K562 (cell line): ENCODE data around the gene MTMR10. TPM values are rescaled to one million over a fixed set of nuclear protein-coding genes. Genes with fewer than 3 reads are reported as not detected.

ENCODE experiments used
- ATAC-seq: fragments of 200-7000 bp; cut with Tn5 transposase; 3 replicates; pipeline ENCODE4 v1.9.1; 2020; ENCODE audit warnings: moderate library complexity
- BruUV-seq: library from RNA; stranded (reverse); fragments of 400-500 nt; replicated peaks from 2 replicates; lab custom pipeline; 2021; lab: Mats Ljungman, UMichigan
- CTCF ChIA-PET: fragments of 300-600 bp; formaldehyde crosslinking; extraction: SDS; loops from one replicate; lab custom pipeline; 2021; ENCODE audit warnings: low intra/inter-chr PET ratio; lab: Yijun Ruan, JAX
- POLR2A ChIA-PET: fragments of 300-600, 350-650 bp; sonication (Branson Sonifier 250); formaldehyde crosslinking; extraction: SDS; loops from one replicate; lab custom pipeline; 2021; ENCODE audit warnings: antibody characterized with exemption, inconsistent platforms; lab: Yijun Ruan, JAX
- DNase-seq, 4 experiments: peaks; one replicate each; pipeline versions ENCODE4 v3.0.0 to v3.0.0-alpha.2; 2011 to 2018; ENCODE audit warnings: low spot score in 3 of 4, mixed read lengths in 3 of 4; ENCODE audit errors: extremely low read depth in 1 of 4
- FAIRE-seq: peaks from 2 replicates; lab custom pipeline; 2011; peaks lifted over from hg19 to GRCh38; lab: Jason Lieb, UNC
- H2AFZ ChIP-seq: 2 replicates; pipeline ENCODE4 v1.6.0; 2011; ENCODE audit warnings: low read depth, low read length, control low read depth, inconsistent platforms
- H3K27ac ChIP-seq: fragments of 200-600 bp; 3 replicates; pipeline ENCODE4 v1.8.0; 2011; ENCODE audit warnings: low read depth, mild to moderate bottlenecking, control low read depth, inconsistent platforms, low read length, moderate library complexity, mixed read lengths; ENCODE audit errors: extremely low read depth
- H3K27me3 ChIP-seq, 2 experiments: fragments of 300-600 bp in 1 of 2; 2 replicates in 1 of 2; 3 replicates in 1 of 2; pipeline versions ENCODE4 v1.6.0 to v1.8.0; 2011; ENCODE audit warnings: inconsistent platforms in 2 of 2, low read length in 2 of 2, mild to moderate bottlenecking in 1 of 2, mixed read lengths in 1 of 2, moderate library complexity in 1 of 2; ENCODE audit not compliant: control insufficient read depth in 2 of 2, insufficient read depth in 2 of 2
- H3K36me3 ChIP-seq: fragments of 300-600 bp; 3 replicates; pipeline ENCODE4 v1.8.0; 2011; ENCODE audit warnings: mild to moderate bottlenecking, low read length, inconsistent platforms; ENCODE audit not compliant: control insufficient read depth, insufficient read depth
- H3K4me1 ChIP-seq, 2 experiments: fragments of 200-600 bp in 1 of 2; replicated peaks in 1 of 2; 2 replicates in 1 of 2; 3 replicates in 1 of 2; pipeline versions ENCODE4 v1.5.1 to v1.8.0; 2011; ENCODE audit warnings: inconsistent platforms in 2 of 2, low read length in 2 of 2, mild to moderate bottlenecking in 1 of 2, mixed read lengths in 1 of 2, moderate library complexity in 1 of 2; ENCODE audit not compliant: control insufficient read depth in 2 of 2, insufficient read depth in 2 of 2
- H3K4me2 ChIP-seq: 2 replicates; pipeline ENCODE4 v1.6.1; 2011; ENCODE audit warnings: low read length, control low read depth, inconsistent platforms, mixed read lengths; ENCODE audit not compliant: insufficient read depth
- H3K4me3 ChIP-seq: fragments of 200-600 bp; sonication (generic), shearing (Covaris generic); 2 replicates; pipeline ENCODE4 v1.5.1; 2016; ENCODE audit warnings: control low read depth, inconsistent platforms
- H3K79me2 ChIP-seq: fragments of 200-600 bp; 3 replicates; pipeline ENCODE4 v1.8.0; 2011; ENCODE audit warnings: low read length, inconsistent platforms; ENCODE audit not compliant: control insufficient read depth, insufficient read depth
- H3K9ac ChIP-seq, 2 experiments: 2 replicates each; pipeline versions ENCODE4 v1.6.0 to v1.6.1; 2011; ENCODE audit warnings: low read depth in 2 of 2, low read length in 2 of 2, control low read depth in 1 of 2, inconsistent platforms in 1 of 2, mild to moderate bottlenecking in 1 of 2, mixed read lengths in 1 of 2; ENCODE audit not compliant: insufficient read depth in 1 of 2
- H3K9me1 ChIP-seq: one replicate; pipeline ENCODE4 v1.6.0; 2011; ENCODE audit warnings: inconsistent platforms, mild to moderate bottlenecking, low read length, moderate library complexity; ENCODE audit not compliant: control insufficient read depth, insufficient read depth
- H3K9me3 ChIP-seq: replicated peaks from 2 replicates; pipeline ENCODE4 v1.5.1; 2011; ENCODE audit warnings: low read depth, low read length, inconsistent platforms; ENCODE audit not compliant: control insufficient read depth, insufficient read depth
- H4K20me1 ChIP-seq: replicated peaks from 2 replicates; pipeline ENCODE4 v1.6.1; 2011; ENCODE audit warnings: low read length, inconsistent platforms, mixed read lengths; ENCODE audit not compliant: control insufficient read depth, insufficient read depth
- BRCA1 ChIP-seq, 2 experiments: fragments of 450-650 bp in 1 of 2; sonication (generic) in 1 of 2; formaldehyde crosslinking in 1 of 2; IDR thresholded peaks; 2 replicates each; pipeline versions ENCODE4 v1.5.0 to v1.6.1; 2017 to 2020; ENCODE audit warnings: mild to moderate bottlenecking in 1 of 2, missing genetic modification reagents in 1 of 2
- CEBPG ChIP-seq, 3 experiments: fragments of 200-800 bp in 1 of 3; sonication (Bioruptor generic) in 1 of 3; sonication (generic) in 1 of 3; formaldehyde crosslinking in 1 of 3; IDR thresholded peaks in 2 of 3; conservative IDR thresholded peaks in 1 of 3; 2 replicates each; pipeline versions ENCODE4 v1.6.1 to v1.8.0; 2016 to 2022; ENCODE audit warnings: missing compliant biosample characterization in 2 of 3, missing genetic modification characterization in 2 of 3, mild to moderate bottlenecking in 1 of 3, missing genetic modification reagents in 1 of 3
- ERF ChIP-seq: fragments of 450-650 bp; formaldehyde crosslinking; IDR thresholded peaks from 2 replicates; pipeline ENCODE4 v1.4.0; 2020; ENCODE audit warnings: mild to moderate bottlenecking, mixed read lengths
- EZH2 ChIP-seq: IDR thresholded peaks from 2 replicates; pipeline ENCODE4 v1.6.1; 2012; ENCODE audit warnings: low read depth, mild to moderate bottlenecking, inconsistent platforms, low read length, borderline replicate concordance
- HNRNPK ChIP-seq: fragments of 200-400 bp; formaldehyde crosslinking; IDR thresholded peaks from one replicate; pipeline ENCODE4 v1.6.1; 2018; ENCODE audit warnings: mild to moderate bottlenecking, low read depth, low read length; ENCODE audit not compliant: poor library complexity, severe bottlenecking
- KAT8 ChIP-seq: fragments of 450-650 bp; IDR thresholded peaks from 2 replicates; pipeline ENCODE4 v1.6.1; 2016; ENCODE audit warnings: low read depth, mild to moderate bottlenecking
- PHF8 ChIP-seq: fragments of 200-600 bp; sonication (generic); IDR thresholded peaks from 2 replicates; pipeline ENCODE4 v1.6.1; 2012; ENCODE audit warnings: mixed run types, mild to moderate bottlenecking, inconsistent platforms, low read length, moderate library complexity, borderline replicate concordance
- PHTF2 ChIP-seq: fragments of 250-450 bp; sonication (Bioruptor Pico); IDR thresholded peaks from 2 replicates; pipeline ENCODE4 v1.5.0; 2021; ENCODE audit warnings: mild to moderate bottlenecking
- SPI1 ChIP-seq: IDR thresholded peaks from 2 replicates; pipeline ENCODE4 v1.6.1; 2011; ENCODE audit warnings: low read depth, low read length, control low read depth, borderline replicate concordance
- STAT5B ChIP-seq: fragments of 250-450 bp; sonication (Bioruptor Pico); IDR thresholded peaks from 2 replicates; pipeline ENCODE4 v1.8.0; 2021; ENCODE audit warnings: mild to moderate bottlenecking, inconsistent platforms
- ZNF217 ChIP-seq: sonication (generic); formaldehyde crosslinking; IDR thresholded peaks from 2 replicates; pipeline ENCODE4 v1.8.0; 2022; ENCODE audit warnings: mild to moderate bottlenecking, missing genetic modification reagents
- ZNF780A ChIP-seq: fragments of 250-450 bp; sonication (Bioruptor Pico); IDR thresholded peaks from 2 replicates; pipeline ENCODE4 v1.5.0; 2021; ENCODE audit warnings: mild to moderate bottlenecking
- ZNF785 ChIP-seq: fragments of 250-450 bp; sonication (Bioruptor Pico); IDR thresholded peaks from 2 replicates; pipeline ENCODE4 v1.4.0; 2020; ENCODE audit warnings: mild to moderate bottlenecking
- WGBS: fragments of 100-300 bp; shearing (Covaris generic); methylation state at CpG from one replicate; pipeline ENCODE4 v1.1.6; 2016; ENCODE audit warnings: low coverage, mixed read lengths; ENCODE audit not compliant: insufficient coverage; ENCODE audit errors: missing lambda C conversion rate; 5-methylcytosine and 5-hydroxymethylcytosine counted together
- in situ Hi-C: fragments of 300-500 bp; cut with MboI; formaldehyde crosslinking; loops from 4 replicates; pipeline ENCODE4 v1.15.0; 2018; ENCODE audit warnings: inconsistent platforms, mixed read lengths
- intact Hi-C: fragments of 100-400 bp; cut with micrococcal nuclease; formaldehyde crosslinking; loops from 2 replicates; pipeline ENCODE4 v1.14.2; 2022
- polyA plus RNA-seq, 8 experiments: library from polyadenylated mRNA; depleted of rRNA in 4 of 8; stranded (reverse) in 5 of 8; unstranded in 3 of 8; fragments of >200 nt; fragmentation: Nextera tagmentation in 2 of 8; fragmentation: Illumina TruSeq in 1 of 8; extraction: Ambion mirVana in 2 of 8; extraction: Trizol in 1 of 8; gene quantifications; 2 replicates each; pipeline versions ENCODE4 v1.2.1 to v1.2.3, GENCODE V29; 2011 to 2014; ENCODE audit warnings: inconsistent platforms in 1 of 8, missing spikeins in 1 of 8
- total RNA-seq, 7 experiments: library from RNA; depleted of rRNA in 6 of 7; stranded (reverse); fragments of >200 nt in 6 of 7; fragmentation: Illumina TruSeq in 2 of 7; extraction: Trizol in 2 of 7; gene quantifications; 2 replicates each; pipeline versions ENCODE4 v1.2.1 to v1.2.3, GENCODE V29; 2011 to 2021; ENCODE audit warnings: low replicate concordance in 1 of 7
- TF ChIP-seq, protein P1 (sequence below): fragments of 450-650 bp; formaldehyde crosslinking; IDR thresholded peaks from 2 replicates; pipeline ENCODE4 v1.4.0; 2020; ENCODE audit warnings: mild to moderate bottlenecking, moderate library complexity

MTMR10 gene
- total and polyA plus RNA-seq, 9 of the 15 experiments (the other 6 are each of a cell fraction or from before 2014, with no cell fraction given), result 1.6 to 6.8 (median 4.8) TPM

DNA sequence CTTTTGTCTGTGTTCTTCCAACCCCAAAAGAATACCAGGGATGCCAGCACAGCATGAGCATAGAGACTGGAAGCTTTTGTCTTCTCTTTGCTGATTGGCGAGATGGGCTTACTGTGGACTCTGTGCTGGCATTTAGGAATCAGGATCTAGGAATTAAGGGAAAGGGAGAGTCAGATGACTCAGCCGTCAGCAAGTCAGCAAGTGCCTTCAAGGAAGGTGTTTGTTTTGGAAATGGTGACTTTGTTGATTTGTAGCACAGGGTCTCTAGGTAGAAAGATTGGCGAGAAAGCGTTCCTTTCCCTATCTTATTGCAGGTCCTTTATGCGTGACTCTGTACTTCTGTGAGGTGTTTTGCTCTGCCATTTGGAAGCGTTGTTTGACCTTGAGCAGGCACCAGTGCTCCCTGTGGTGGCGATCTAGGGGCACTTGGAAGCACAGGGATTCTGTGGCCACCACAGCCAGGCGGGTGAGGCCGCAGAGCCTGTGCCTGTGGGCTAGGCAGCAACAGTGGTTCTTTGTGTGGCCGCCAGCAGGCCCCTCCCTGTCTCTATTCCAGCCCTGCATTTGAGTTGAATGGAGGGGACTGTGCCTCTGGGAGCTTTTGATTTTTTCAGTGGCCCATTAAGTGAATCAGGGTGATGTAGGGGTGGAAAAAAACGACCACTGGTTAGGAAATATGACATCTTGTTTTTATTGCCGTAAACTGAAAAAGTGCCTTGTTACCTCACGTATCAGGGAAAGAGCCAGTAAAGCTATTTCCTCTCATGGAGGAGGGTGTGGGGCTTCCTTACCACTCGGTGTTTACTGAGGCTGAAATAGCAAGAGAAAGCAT, 68.7 kb downstream of the MTMR10 start:
- no peak overlapping the region for H3K4me3 ChIP-seq
- H2AFZ ChIP-seq, result no peak overlapping the region
- no peaks in the 10 kb centered on the region for H3K9me1 ChIP-seq
- no peak overlapping the region for H3K4me2 ChIP-seq
- no peaks in the 10 kb centered on the region for H3K79me2 ChIP-seq
- TF ChIP-seq ERF (no peak), KAT8 (no peak), ZNF785 (no peak), BRCA1 (IDR thresholded peaks at IDR 0.05) (no peak), BRCA1 (CRISPR knock-in tag; IDR thresholded peaks at IDR 0.05) (no peak), ZNF780A (no peak), SPI1 (no peak), ZNF217 (CRISPR knock-in tag) (no peak), PHF8 (no peak), STAT5B (CRISPR knock-in tag) (no peak), PHTF2 (CRISPR knock-in tag) (no peak), HNRNPK (no peak), CEBPG (CRISPR knock-in tag; IDR thresholded peaks at IDR 0.05) (no peak), CEBPG (tag; conservative IDR thresholded peaks at IDR 0.05 in 1 of 2, IDR thresholded peaks at IDR 0.05 in 1 of 2) (no peak), EZH2 (no peak)
- TF ChIP-seq, protein P1, sequence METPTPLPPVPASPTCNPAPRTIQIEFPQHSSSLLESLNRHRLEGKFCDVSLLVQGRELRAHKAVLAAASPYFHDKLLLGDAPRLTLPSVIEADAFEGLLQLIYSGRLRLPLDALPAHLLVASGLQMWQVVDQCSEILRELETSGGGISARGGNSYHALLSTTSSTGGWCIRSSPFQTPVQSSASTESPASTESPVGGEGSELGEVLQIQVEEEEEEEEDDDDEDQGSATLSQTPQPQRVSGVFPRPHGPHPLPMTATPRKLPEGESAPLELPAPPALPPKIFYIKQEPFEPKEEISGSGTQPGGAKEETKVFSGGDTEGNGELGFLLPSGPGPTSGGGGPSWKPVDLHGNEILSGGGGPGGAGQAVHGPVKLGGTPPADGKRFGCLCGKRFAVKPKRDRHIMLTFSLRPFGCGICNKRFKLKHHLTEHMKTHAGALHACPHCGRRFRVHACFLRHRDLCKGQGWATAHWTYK, result no peak
- intact Hi-C loops (no loop called here), in situ Hi-C loops (no loop called here)
- FAIRE-seq, result no peak
- POLR2A ChIA-PET, result no interaction called here
- no peak overlapping the region; a peak in 1 of 4 replicates for H3K9ac ChIP-seq
- peaks cover 79% of the 10 kb centered on the region for H3K36me3 ChIP-seq
- H4K20me1 ChIP-seq, result no peaks in the 10 kb centered on the region
- no TSS peak for BruUV-seq
- CTCF ChIA-PET, result no interaction called here
- no peak overlapping the region for H3K27ac ChIP-seq
- H3K27me3 ChIP-seq, result no peaks in the 10 kb centered on the region; a peak in 1 of 5 replicates
- ATAC-seq, result no peak
- no peaks in the 10 kb centered on the region for H3K9me3 ChIP-seq
- 68% methylated on average over 13 of the region's 14 CpGs for WGBS
- no peak for DNase-seq
- H3K4me1 ChIP-seq, result no peaks in the 10 kb centered on the region
